ENCODE measurements around the gene CHRNA9.

DNA sequence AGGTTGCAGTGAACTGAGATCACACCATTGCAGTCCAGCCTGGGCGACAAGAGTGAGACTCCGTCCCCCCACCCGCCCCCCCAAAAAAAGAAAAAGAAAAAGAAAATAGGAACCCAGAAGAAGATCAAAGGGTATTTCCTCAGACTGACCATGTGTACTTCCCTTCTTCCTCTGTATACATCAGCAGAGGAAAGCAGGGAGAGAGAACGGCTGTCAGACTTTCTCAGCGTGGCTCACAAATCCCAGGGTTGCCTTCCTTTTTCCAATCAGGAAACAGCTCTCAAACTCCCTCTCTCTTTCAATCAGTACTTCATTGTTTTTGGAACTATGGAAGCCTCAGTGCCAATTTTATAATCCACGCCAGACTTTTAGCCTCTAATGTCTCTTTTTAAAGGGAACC is 59.1 kb downstream of the CHRNA9 start:
- TF ChIP-seq, protein P1, sequence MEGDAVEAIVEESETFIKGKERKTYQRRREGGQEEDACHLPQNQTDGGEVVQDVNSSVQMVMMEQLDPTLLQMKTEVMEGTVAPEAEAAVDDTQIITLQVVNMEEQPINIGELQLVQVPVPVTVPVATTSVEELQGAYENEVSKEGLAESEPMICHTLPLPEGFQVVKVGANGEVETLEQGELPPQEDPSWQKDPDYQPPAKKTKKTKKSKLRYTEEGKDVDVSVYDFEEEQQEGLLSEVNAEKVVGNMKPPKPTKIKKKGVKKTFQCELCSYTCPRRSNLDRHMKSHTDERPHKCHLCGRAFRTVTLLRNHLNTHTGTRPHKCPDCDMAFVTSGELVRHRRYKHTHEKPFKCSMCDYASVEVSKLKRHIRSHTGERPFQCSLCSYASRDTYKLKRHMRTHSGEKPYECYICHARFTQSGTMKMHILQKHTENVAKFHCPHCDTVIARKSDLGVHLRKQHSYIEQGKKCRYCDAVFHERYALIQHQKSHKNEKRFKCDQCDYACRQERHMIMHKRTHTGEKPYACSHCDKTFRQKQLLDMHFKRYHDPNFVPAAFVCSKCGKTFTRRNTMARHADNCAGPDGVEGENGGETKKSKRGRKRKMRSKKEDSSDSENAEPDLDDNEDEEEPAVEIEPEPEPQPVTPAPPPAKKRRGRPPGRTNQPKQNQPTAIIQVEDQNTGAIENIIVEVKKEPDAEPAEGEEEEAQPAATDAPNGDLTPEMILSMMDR (IDR thresholded peaks at IDR 0.05; ENCODE audit: low read depth, low read length): no peak
- TF ChIP-seq POLR2A (IDR thresholded peaks at IDR 0.05; ENCODE audit: extremely low read depth, insufficient read length) (no peak), MYC (IDR thresholded peaks at IDR 0.05; ENCODE audit: low read depth, low read length) (no peak)
- TF ChIP-seq, protein P2, sequence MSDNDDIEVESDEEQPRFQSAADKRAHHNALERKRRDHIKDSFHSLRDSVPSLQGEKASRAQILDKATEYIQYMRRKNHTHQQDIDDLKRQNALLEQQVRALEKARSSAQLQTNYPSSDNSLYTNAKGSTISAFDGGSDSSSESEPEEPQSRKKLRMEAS (IDR thresholded peaks at IDR 0.05; ENCODE audit: low read depth, low read length): no peak

Measured in NB4 (cell line).